GM19395 (cell line): ENCODE results near the gene BSN.
"Not testable (repeated sequence)": the region's sequence is repeated elsewhere in the genome, so short reads cannot be mapped to it uniquely, and the experiment has no call there.

Source experiments
- ATAC-seq: cut with Tn5 transposase; IDR thresholded peaks from one replicate; pipeline ENCODE4 v1.9.1; 2021; ENCODE audit warnings: mild to moderate bottlenecking, moderate library complexity; ENCODE audit not compliant: unreplicated experiment

Gene BSN

GRCh38 chr3:49533786-49534519, 20.3 kb upstream of the BSN start:
- ATAC-seq = no peak

- ATAC-seq = no peak
These were observed 19.5 kb upstream of the BSN start for GRCh38 chr3:49534581-49535441.

- no peak for ATAC-seq
These were observed 18.1 kb upstream of the BSN start for GRCh38 chr3:49535971-49536874.

DNA sequence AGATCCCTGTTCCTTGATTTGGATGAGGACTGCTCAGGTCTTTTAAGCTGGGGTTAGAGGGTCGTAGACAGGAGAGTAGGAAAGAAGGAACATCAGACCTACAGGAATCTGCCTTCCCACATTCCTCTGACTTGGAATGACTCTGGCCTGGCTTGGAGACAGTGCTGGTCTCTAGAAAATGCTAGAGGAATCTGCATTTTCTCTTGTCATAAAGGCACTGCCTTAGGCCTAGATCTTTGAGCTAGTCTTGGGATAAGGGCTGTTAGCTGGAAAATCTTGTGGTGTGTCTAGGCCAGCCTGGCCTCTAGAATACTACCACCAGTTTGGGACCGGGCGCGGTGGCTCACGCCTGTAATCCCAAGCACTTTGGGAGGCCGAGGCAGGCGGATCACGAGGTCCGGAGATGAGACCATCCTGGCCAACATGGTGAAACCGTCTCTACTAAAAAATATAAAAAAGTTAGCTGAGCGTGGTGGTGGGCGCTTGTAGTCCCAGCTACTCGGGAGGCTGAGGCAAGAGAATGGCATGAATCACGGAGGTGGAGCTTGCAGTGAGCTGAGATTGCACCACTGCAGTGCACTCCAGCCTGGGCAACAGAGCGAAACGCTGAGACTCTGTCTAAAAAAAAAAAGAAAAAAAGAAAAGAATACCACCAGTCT, 17.3 kb upstream of the BSN start:
- no peak for ATAC-seq

DNA sequence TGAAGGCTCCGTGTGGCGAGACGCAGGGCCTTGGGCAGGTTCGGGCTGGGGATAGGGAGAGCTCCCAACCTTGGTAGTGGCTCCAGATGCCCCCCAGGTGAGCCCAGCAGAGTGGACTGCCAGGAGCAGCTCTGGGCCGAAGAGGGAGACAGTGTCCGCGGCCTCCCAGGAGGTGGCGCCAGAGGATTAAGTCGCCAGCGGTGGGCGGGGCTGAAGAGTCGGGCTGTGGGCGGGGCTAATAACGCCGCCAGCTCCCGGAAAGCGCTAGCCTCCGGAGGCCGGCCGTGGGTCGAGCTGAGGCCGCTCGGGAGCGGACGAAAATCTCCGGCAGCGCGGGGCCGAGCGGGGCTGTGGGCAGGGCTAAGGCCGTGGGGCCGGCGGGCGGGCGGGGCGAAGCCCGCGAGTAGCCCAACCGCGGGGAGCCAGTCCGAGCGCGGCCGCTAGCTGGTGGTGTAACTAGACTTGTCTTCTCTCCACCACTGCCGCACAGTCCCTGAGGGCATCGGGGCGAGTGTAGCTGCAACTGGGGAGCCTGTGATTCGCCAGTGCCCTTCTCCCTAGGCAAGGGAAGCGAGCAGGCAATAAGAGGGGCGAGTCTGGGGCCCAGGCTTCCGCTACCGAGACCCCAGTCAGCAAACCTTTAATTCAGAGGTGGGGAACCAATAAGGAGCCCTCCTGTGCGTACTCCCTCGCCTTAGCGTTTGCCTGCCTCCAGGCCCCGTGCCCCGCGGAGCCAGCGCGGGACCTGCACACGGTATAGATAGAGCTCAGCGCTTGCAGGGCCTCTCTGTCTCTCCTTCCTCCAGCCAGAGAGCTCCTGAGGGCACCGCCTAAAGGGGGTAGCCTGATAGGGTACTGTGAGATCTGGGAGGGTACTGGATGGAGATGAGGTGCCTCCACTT, 14.4 kb upstream of the BSN start:
- peak; percentile 87 for ATAC-seq

DNA sequence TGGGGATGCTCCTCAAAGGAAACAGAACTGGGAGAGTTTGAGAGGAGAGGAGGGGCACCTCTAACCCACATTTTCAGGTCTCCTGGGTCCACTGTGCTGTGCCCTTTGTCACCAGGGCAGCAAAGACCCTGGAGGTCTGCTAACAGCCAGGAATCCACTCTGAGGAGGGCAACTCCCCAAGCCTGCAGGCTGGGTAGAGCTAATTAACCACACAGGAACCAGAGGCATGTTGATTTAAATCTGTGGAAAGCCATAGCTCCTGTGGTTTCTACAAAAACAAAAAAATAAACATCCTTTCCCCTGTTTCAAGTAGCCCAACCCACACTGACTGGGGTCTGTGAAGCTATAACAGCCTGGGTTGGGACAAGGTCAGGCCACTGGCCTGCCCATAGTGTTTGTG, 2.2 kb upstream of the BSN start:
- ATAC-seq = no peak

DNA sequence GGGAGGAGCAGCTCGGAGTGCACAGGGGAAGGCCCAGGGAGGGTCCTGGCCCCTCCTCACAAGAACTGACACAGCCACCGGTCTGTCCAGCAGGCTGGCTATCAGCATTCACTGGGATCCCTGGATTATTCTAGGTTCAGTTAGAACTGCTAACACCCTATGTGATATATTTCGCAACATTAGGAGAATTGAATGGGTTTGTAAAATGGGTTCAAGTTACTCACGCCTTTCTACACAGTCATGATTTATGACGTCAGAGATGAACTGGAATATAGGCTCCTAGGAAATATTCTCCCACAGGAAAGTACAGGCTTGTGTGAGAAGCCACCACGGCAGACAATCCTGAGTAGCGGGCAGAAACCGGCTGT, 969 bp upstream of the BSN start:
- ATAC-seq = no peak

- ATAC-seq = peak; percentile 51
These were observed 472 bp downstream of the BSN start for GRCh38 chr3:49554633-49555265.

DNA sequence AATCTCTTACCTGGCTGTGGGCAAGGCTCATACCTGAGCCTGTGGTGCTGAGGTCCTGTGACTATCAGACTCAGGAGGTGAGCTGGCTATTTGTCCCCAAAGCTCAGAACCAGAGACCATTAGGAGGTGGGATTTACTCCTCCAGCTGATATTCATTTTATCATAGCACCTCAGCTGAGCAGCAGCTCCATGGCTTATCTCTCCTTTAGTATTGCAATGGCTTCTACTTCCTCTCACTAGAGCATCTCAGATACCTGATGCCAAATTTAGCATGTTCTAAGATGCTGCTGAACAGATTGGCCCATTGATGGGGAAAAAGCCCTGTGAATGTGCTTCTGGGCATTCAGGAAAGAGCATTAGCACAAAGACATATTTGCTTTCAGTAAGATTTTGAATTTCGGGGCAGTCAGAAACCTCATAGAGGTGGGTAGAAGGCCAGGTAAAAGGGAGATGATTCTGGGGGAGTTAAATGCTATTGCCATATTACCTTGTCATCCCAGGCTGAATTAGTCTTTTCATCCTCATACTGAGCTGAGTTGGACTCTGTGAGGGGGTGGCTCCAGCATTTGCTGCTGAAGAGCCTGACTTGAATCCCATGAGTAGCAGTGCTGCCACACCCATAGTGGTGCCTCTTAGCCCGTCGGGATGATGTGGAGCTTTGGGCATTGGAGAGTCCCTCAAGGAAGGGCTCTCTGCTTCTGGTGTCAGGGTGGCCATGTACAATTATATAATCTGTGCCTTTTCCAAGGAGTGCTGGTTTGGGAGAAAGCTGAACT, 2.4 kb downstream of the BSN start:
- no peak for ATAC-seq

DNA sequence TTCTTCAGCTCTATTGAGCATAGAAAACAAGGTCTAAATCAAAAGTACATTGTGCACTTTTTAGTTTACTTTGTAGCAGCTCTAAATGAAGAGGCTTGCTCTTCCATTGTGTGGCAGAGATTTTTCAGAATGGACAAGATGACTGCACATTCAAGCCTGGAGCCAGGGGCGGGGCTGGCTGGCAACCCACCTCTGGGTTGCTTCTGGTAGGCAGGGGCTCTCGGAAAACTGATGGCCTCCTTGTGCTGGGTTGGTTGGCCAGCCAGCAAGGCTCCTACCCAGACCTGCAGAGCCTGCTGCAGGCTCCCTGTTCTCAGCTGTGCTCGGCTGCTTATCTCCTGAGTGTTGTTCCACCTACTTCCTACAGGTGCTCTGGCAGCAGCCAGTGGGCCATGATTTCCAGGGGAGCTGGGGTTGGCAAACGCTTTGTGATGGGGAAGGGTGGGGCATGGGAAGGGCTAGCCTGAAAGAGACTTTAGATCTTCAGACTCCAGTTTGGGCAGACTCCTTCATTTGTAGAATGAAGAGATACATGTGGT, 8.8 kb downstream of the BSN start:
- ATAC-seq = no peak

DNA sequence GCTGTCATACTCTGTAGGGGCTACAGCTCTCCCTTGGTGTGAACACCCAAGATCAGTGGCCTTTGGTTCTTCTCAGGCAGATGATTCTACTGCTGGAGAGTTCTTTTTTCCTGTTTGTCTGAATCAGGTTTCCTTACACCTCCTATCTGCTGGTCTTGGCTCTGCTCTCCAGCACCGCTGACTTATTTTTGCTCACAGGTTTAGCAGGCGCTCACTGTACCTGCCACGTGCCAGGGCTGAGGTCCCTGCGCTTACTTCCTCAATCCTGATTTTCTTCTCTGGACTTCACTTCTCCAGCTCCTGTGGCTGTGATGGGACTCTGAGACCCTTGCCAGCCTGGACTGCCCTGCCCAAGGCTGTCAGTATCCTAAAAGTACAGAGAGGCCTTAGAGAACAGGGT, 9.5 kb downstream of the BSN start:
- ATAC-seq = no peak

DNA sequence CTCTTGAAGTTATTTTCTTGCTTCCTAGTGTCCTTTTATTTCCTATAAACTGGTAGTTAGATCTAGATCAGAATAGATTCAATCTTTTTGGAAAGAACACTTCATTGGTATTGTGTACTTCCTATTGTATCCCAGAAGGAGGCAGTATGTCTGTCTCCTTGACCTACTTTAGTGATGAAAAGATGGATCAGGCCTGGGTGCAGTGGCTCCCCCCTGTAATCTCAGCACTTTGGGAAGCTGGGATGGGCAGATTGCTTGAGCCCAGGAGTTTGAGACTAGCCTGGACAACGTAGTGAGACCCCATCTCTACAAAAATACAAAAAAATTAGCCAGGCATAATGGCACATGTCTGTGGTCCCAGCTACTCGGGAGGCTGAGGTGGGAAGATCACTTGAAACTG, 12.0 kb downstream of the BSN start:
- ATAC-seq = no peak

DNA sequence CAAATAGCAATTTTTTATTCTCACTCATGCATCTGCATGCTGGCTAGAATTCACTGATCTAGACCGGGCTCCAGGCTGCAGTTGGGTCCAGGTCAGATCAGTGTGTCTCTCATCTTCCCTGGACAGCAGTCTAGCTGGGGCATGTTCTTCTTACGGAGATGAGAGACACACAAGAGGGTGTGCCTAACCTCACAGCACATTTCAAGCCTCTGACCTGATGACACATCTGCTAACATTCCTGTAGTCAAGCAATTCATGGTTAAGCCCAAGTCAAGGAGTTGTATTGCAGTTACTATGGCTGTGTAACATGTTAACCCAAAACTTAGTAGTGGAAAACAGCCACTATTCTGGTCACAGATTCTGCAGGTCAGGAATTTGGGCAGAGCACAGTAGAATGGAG, 13.1 kb downstream of the BSN start:
- no peak for ATAC-seq

- no peak for ATAC-seq
These were observed 14.7 kb downstream of the BSN start for GRCh38 chr3:49568965-49569364.

- ATAC-seq = no peak
These were observed 15.9 kb downstream of the BSN start for GRCh38 chr3:49570028-49570654.

DNA sequence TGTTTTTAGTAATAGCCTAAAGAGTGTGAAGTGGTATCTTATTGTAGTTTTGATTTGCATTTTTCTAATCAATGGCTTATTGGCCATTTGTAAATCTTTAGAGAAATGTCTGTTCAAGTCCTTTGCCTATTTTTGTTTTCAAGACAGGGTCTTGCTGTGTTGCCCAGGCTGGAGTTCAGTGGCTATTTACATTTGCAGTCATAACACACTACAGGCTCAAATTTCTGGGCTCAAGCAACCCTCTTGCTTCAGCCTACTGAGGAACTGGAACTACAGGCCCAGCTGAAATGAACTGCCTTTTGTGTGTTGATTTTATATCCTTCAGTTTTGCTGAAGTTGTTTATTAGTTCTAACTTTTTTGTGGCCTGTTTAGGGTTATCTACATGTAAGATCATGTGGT, 27.9 kb downstream of the BSN start:
- ATAC-seq = no peak

DNA sequence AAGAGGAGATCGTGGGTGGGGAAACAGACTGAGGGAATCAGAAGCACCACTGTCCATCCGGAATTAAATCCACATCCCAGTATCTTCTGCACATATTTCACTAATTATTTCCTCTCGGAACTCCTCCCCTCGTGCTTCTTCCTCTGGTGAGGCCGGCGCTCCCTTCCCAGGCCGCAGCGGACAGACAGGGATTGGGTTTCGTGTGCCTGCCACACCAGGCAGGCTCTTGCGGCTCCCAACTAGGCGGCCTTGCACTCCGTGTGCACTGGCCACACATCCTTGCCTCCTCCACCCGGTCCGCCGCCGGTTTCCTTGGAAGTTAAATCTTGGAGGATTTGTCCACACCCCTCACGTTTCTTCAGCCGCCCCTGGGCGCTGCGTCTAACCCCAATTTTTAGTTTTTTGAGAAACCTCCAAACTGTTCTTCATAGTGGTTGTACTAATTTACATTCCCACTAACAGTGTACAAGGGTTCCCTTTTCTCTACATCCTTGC, 31.0 kb downstream of the BSN start:
- ATAC-seq = not testable (repeated sequence)

DNA sequence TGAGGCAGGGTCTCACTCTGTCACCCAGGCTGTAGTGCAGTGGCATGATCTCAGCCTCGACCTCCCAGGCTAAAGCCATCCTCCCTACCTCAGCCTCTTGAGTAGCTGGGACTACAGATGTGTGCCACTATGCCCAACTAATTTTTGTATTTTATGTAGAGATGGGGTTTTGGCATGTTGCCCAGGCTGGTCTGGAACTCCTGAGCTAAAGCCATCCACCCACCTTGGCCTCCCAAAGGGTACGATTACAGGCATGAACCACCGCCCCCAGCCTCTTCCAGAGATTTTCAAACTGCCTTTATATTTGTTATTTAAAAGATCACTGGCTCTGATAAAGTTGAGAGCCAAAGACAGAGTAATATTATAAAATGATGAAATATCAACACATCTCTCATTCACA, 37.3 kb downstream of the BSN start:
- no peak for ATAC-seq
